Ishikawa (cell line): Measurements from ENCODE around the gene PLBD2.

Experiments used
- CEBPB ChIP-seq: IDR thresholded peaks from 2 replicates; pipeline ENCODE4 v1.6.1; 2012
- CREB1 ChIP-seq: IDR thresholded peaks from 2 replicates; pipeline ENCODE4 v1.6.1; 2012; ENCODE audit warnings: low read depth
- EGR1 ChIP-seq: IDR thresholded peaks from 2 replicates; pipeline ENCODE4 v1.6.1; 2012
- EP300 ChIP-seq: IDR thresholded peaks from 2 replicates; pipeline ENCODE4 v1.6.1; 2012; ENCODE audit warnings: borderline replicate concordance
- FOXM1 ChIP-seq: IDR thresholded peaks from 2 replicates; pipeline ENCODE4 v1.6.1; 2012; ENCODE audit warnings: low read depth, borderline replicate concordance
- NFIC ChIP-seq: IDR thresholded peaks from 2 replicates; pipeline ENCODE4 v1.6.1; 2012
- RAD21 ChIP-seq: IDR thresholded peaks from 2 replicates; pipeline ENCODE4 v1.6.1; 2012; ENCODE audit warnings: low read depth
- TAF1 ChIP-seq: IDR thresholded peaks from 2 replicates; pipeline ENCODE4 v1.6.1; 2012; ENCODE audit warnings: low read depth, mild to moderate bottlenecking
- TCF12 ChIP-seq: IDR thresholded peaks from 2 replicates; pipeline ENCODE4 v1.6.1; 2012; ENCODE audit warnings: low read depth
- TEAD4 ChIP-seq: IDR thresholded peaks from 2 replicates; pipeline ENCODE4 v1.6.1; 2012
- YY1 ChIP-seq: IDR thresholded peaks from 2 replicates; pipeline ENCODE4 v1.6.1; 2012; ENCODE audit warnings: low read depth
- ZBTB7A ChIP-seq: IDR thresholded peaks from 2 replicates; pipeline ENCODE4 v1.6.1; 2012; ENCODE audit warnings: low read depth
- TF ChIP-seq, protein P1 (sequence below): IDR thresholded peaks from 2 replicates; pipeline ENCODE4 v1.6.1; 2012
- TF ChIP-seq, protein P2 (sequence below): IDR thresholded peaks from 2 replicates; pipeline ENCODE4 v1.6.1; 2012; ENCODE audit warnings: low read depth, mild to moderate bottlenecking
- TF ChIP-seq, protein P3 (sequence below): IDR thresholded peaks from 2 replicates; pipeline ENCODE4 v1.6.1; 2012

The PLBD2 gene

DNA sequence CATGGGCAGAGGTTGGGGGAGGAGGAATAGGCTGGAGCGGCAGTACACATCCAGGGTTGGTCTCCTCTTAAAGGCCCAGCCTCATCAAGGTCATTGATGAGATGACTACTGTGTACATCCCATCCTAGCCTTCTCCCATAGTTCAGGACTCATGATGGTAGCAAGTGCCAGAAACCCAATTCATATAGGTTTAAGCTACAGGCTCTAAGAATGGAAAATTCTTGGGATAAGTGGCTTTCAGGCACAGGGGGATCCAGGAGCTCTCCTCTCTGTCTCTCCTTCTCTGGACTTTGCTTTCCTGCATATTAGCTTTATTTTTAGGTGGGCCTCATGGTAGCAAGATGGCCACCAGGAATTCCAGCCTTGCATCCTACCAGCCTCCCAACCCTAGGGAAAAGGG lies 70.1 kb downstream of the PLBD2 start:
- TF ChIP-seq RAD21 = no peak
- TF ChIP-seq, protein P1, sequence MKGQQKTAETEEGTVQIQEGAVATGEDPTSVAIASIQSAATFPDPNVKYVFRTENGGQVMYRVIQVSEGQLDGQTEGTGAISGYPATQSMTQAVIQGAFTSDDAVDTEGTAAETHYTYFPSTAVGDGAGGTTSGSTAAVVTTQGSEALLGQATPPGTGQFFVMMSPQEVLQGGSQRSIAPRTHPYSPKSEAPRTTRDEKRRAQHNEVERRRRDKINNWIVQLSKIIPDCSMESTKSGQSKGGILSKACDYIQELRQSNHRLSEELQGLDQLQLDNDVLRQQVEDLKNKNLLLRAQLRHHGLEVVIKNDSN = no peak
- TF ChIP-seq CEBPB = no peak
- TF ChIP-seq, protein P2, sequence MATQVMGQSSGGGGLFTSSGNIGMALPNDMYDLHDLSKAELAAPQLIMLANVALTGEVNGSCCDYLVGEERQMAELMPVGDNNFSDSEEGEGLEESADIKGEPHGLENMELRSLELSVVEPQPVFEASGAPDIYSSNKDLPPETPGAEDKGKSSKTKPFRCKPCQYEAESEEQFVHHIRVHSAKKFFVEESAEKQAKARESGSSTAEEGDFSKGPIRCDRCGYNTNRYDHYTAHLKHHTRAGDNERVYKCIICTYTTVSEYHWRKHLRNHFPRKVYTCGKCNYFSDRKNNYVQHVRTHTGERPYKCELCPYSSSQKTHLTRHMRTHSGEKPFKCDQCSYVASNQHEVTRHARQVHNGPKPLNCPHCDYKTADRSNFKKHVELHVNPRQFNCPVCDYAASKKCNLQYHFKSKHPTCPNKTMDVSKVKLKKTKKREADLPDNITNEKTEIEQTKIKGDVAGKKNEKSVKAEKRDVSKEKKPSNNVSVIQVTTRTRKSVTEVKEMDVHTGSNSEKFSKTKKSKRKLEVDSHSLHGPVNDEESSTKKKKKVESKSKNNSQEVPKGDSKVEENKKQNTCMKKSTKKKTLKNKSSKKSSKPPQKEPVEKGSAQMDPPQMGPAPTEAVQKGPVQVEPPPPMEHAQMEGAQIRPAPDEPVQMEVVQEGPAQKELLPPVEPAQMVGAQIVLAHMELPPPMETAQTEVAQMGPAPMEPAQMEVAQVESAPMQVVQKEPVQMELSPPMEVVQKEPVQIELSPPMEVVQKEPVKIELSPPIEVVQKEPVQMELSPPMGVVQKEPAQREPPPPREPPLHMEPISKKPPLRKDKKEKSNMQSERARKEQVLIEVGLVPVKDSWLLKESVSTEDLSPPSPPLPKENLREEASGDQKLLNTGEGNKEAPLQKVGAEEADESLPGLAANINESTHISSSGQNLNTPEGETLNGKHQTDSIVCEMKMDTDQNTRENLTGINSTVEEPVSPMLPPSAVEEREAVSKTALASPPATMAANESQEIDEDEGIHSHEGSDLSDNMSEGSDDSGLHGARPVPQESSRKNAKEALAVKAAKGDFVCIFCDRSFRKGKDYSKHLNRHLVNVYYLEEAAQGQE = no peak
- no peak for TF ChIP-seq TCF12
- TF ChIP-seq FOXM1 = no peak

DNA sequence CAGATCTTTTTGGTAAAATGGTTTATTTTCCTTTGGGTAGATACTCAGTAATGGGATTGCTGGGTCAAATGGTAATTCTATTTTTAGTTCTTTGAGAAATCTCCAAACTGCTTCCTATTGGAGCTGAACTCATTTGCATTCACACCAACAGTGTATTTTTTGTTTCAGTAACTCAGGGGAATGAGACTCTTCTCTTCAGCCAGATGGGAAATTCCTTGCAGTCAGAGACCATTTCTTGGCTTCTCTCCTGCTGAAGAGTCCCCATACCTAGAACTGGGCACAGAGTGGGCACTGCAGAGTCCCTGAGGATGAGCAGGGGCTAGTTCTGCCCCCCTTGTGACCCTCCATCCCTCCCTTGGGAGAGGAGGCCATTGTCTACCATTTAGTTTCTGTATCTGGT lies 74.6 kb downstream of the PLBD2 start:
- TF ChIP-seq, protein P1 = no peak
- TF ChIP-seq, protein P2 = no peak
- TF ChIP-seq NFIC (no peak), YY1 (no peak), ZBTB7A (no peak), TCF12 (no peak), RAD21 (no peak), TEAD4 (no peak), FOXM1 (no peak), TAF1 (no peak), CEBPB (no peak)
- TF ChIP-seq, protein P3, sequence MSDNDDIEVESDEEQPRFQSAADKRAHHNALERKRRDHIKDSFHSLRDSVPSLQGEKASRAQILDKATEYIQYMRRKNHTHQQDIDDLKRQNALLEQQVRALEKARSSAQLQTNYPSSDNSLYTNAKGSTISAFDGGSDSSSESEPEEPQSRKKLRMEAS = no peak

DNA sequence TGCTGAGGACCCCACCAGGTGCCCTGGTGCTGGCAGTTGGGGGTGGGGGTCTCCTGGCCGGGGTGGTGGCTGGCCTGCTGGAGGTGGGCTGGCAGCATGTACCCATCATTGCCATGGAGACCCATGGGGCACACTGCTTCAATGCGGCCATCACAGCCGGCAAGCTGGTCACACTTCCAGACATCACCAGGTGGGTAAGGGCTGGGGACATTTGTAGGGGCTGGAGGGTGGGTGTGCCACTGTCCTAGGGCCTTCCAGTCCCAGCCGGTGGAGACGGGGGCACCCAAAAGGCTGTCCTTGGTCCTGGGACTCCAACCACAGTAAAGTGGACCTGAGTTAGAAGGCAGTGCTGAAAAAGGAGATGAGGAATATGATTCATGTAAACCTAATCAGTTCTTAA lies 77.0 kb downstream of the PLBD2 start:
- TF ChIP-seq ZBTB7A (no peak), TEAD4 (no peak), CREB1 (no peak)

DNA sequence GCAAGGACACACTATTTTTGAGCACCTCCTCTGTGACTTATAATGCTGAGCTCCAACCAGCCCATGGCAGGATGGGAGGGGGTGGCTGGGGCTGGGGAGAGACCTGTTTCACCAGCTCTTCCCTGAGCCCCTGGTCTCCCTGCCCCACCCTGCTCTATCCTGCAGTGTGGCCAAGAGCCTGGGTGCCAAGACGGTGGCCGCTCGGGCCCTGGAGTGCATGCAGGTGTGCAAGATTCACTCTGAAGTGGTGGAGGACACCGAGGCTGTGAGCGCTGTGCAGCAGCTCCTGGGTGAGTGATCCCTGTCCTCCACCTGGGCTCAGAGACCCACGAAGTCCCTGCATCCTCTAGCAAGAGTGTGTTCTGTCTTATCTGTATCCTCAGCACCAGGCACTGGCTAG lies 78.2 kb downstream of the PLBD2 start:
- TF ChIP-seq TAF1 (no peak), EP300 (no peak), TEAD4 (no peak), RAD21 (no peak), NFIC (no peak), YY1 (no peak), CEBPB (no peak), FOXM1 (no peak), ZBTB7A (no peak), EGR1 (no peak), TCF12 (no peak), CREB1 (no peak)
- TF ChIP-seq, protein P3 = no peak
- TF ChIP-seq, protein P1 = no peak
- TF ChIP-seq, protein P2 = no peak
